GM12865 (cell line): ENCODE data around the gene DNAJC1.
A peak's percentile ranks its signal among the peaks of the same experiment; 100 is the strongest.

Experiments used
- DNase-seq: peaks from one replicate; pipeline ENCODE4 v3.0.0; 2010; ENCODE audit warnings: low read depth
- H3K4me3 ChIP-seq: 2 replicates; pipeline ENCODE4 v1.5.1; 2011; ENCODE audit warnings: mild to moderate bottlenecking, low read depth, low read length, control low read depth
- TF ChIP-seq, protein P1 (sequence below): IDR thresholded peaks from 2 replicates; pipeline ENCODE4 v1.5.1; 2011; ENCODE audit warnings: low read length, control low read depth, low read depth, inconsistent platforms; ENCODE audit not compliant: insufficient read depth; ENCODE audit errors: missing control alignments

Gene DNAJC1

DNA sequence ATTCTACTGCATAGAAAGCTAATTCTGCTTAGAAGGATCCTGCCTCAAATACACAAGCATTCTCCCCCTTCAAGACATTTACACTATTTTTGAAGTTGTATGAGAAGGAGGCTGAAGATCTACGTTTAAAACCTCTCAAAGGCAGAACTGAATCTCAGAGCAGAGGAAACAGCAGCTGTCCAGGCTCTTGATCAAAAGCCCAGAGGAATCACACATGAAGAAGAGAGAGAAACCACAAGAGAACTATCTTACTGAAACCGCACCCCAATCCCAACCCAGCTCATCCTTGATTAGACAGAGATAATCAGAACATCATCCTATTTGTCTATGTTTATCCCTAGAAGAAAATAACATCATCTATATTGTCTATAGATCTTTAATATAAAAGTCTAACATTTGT, 2.2 kb upstream of the DNAJC1 start:
- TF ChIP-seq, protein P1, sequence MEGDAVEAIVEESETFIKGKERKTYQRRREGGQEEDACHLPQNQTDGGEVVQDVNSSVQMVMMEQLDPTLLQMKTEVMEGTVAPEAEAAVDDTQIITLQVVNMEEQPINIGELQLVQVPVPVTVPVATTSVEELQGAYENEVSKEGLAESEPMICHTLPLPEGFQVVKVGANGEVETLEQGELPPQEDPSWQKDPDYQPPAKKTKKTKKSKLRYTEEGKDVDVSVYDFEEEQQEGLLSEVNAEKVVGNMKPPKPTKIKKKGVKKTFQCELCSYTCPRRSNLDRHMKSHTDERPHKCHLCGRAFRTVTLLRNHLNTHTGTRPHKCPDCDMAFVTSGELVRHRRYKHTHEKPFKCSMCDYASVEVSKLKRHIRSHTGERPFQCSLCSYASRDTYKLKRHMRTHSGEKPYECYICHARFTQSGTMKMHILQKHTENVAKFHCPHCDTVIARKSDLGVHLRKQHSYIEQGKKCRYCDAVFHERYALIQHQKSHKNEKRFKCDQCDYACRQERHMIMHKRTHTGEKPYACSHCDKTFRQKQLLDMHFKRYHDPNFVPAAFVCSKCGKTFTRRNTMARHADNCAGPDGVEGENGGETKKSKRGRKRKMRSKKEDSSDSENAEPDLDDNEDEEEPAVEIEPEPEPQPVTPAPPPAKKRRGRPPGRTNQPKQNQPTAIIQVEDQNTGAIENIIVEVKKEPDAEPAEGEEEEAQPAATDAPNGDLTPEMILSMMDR: no peak
- peak; percentile 28 for DNase-seq
- H3K4me3 ChIP-seq: no peak overlapping the region

DNA sequence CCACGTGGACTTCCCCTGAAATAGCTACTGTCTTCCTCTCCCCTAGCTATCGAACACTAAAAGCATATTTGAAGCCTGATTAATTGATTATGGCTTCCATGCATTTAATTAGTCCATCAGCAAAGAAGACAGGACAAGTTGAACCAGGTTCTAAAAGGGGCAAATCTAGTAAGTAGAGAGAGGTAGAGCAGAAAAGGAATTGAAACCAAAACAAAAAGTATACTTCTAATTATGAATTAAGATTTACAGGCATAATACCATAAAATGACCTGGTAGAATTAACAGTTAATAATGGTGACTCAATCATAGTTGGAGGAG, 393 bp upstream of the DNAJC1 start:
- TF ChIP-seq, protein P1: no peak
- peak overlapping the region; percentile 87 for H3K4me3 ChIP-seq
- DNase-seq: no peak

DNA sequence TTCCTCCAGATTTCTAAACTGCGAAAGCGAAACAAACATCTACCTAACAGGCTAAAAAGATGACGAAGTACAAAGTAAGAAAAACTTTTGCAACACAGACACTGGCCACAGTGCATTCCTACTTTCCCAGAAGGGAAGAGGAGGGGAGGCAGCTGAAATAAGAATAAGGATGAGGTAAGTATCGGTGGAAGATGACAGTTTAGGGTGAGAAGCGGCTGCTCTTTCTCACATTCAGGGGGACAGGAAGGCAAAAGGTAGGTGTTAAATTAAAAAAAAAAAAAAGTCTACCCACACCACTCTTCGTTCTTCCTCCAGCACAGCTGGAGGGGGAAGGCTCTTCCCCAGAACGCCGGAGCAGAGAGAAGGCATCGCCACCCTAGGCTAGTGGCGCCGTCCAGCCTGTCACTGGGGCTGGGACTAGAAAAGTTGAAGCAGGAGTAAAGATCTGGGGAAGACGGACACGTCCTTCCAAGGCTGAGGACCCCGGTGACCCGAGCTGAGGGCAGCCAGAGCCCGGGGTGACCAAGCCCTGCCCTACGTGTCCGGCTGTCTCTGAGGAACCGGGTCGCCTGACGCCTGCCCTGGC, 846 bp downstream of the DNAJC1 start:
- peak; percentile 43 for DNase-seq
- TF ChIP-seq, protein P1: no peak
- H3K4me3 ChIP-seq: peak overlapping the region; percentile 87

DNA sequence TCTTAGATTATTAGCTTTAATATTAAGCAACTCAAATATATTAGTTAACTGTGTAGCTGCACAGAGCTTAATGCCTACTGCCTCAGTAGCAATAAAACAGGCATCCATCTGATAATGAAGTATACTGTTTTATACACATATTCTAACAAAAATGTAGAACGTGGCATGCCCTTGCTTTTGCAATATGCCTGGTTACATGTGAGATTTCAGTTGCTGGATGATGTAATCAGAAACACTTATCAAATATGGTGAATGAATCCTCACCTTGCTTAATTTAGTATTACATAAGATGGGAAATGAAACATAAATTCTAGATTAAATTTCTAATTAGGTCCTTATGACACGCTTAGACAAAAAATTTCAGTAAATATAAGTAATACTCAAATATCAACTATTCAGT, 8.0 kb downstream of the DNAJC1 start:
- H3K4me3 ChIP-seq: no peak overlapping the region
- TF ChIP-seq, protein P1: no peak
- DNase-seq: no peak

DNA sequence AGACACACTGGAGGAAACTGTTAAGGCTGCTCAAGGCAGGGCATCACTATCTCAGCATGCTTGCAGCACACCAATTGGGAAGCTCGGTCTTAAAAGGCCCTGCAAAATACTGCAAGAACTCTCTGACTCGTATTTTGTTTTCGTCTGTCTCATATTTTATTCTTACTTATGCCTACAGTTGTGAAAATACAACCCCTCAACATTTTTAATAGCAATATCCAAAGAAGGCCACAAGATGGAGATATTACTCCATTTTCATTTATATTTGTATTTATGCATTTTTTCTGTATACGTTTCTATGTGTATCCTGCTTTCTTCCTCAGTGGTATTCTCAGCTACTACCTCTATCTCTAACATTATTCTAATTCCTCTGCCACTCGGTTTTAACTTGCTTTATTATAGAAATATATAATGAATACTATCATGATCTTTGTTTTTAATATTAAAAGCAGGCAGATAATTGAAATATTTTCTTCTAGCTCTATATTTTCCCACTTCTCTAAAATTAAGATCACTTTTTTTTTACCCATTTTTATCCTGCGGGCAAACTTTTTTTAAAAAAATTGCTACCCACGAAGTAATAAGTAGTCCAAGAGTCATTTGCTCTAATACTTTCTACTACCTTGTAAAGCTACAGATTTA, 10.0 kb downstream of the DNAJC1 start:
- TF ChIP-seq, protein P1: peak; percentile 17
- no peak overlapping the region for H3K4me3 ChIP-seq
- peak; percentile 44 for DNase-seq

DNA sequence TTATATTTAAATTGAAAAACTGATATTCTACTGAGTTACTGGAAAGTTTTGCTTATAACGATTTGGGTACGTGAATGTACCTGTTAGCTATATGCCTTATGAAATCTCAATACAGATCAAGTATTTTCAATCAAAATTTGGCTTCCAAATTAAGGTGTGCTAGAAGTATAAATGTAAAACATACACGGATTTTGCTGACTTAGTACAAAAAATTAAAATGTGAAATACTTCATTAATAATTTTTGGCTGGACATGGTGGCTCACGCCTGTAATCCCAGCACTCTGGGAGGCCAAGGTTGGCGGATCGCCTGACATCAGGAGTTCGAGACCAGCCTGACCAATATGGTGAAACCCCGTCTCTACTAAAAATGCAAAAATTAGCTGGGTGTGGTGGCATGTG, 11.7 kb downstream of the DNAJC1 start:
- DNase-seq: no peak
- TF ChIP-seq, protein P1: no peak

DNA sequence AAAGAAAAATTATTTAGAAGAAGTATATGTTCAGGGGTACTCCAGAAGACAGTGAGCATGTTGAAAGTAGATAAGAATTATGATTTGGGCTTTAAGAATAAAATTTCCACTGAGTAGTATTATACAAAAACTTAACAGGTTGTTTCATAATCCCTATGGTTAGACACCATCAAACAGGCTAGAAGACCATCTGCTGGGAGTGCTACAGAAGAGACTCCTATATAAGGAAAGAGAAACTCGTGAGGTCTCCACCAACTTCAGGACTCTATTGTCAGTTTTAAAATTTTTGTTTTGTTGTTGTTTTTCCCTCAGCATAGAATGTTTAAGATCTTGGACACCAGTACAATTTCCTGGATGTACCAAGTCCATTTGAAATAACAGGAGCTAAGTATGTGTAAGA, 13.1 kb downstream of the DNAJC1 start:
- no peak overlapping the region for H3K4me3 ChIP-seq
- no peak for DNase-seq
- TF ChIP-seq, protein P1: no peak

More for the DNA sequence above, 11.7 kb downstream of the DNAJC1 start:
- no peak overlapping the region for H3K4me3 ChIP-seq
